Osteocyte (in vitro differentiated cells): ENCODE measurements around the gene EXD3. TPM values are rescaled to one million over a fixed set of nuclear protein-coding genes. Genes with fewer than 3 reads are reported as not detected.

Experiments used
- DNase-seq: peaks from one replicate; pipeline ENCODE4 v3.0.0; 2021; ENCODE audit warnings: mixed read lengths; ENCODE audit not compliant: unreplicated experiment; ENCODE audit errors: extremely low spot score
- H3K27ac Mint-ChIP-seq: one replicate; pipeline ENCODE4 v1.8.0; 2021; ENCODE audit warnings: mild to moderate bottlenecking, mixed read lengths; ENCODE audit not compliant: unreplicated experiment
- H3K27me3 Mint-ChIP-seq: one replicate; pipeline ENCODE4 v1.8.0; 2021; ENCODE audit warnings: mixed read lengths; ENCODE audit not compliant: unreplicated experiment
- H3K36me3 Mint-ChIP-seq: one replicate; pipeline ENCODE4 v1.8.0; 2021; ENCODE audit warnings: mixed read lengths; ENCODE audit not compliant: unreplicated experiment
- H3K4me1 Mint-ChIP-seq: one replicate; pipeline ENCODE4 v1.8.0; 2021; ENCODE audit warnings: mixed read lengths; ENCODE audit not compliant: unreplicated experiment
- H3K4me3 Mint-ChIP-seq: one replicate; pipeline ENCODE4 v1.8.0; 2021; ENCODE audit warnings: mild to moderate bottlenecking, moderate library complexity, mixed read lengths; ENCODE audit not compliant: unreplicated experiment
- H3K9me3 Mint-ChIP-seq: one replicate; pipeline ENCODE4 v1.8.0; 2021; ENCODE audit warnings: mixed read lengths; ENCODE audit not compliant: unreplicated experiment
- total RNA-seq: library from RNA; stranded (reverse); gene quantifications from 2 replicates; pipeline ENCODE4 v1.2.1, GENCODE V29; 2021
- TF ChIP-seq, protein P1 (sequence below): fragments of 200-600 bp; sonication (generic); IDR thresholded peaks from 2 replicates; pipeline ENCODE4 v1.5.0; 2021; ENCODE audit warnings: antibody characterized with exemption, mild to moderate bottlenecking, moderate library complexity

The EXD3 gene
- total RNA-seq, 1 donor from 2014 or later: 21.5 TPM

DNA sequence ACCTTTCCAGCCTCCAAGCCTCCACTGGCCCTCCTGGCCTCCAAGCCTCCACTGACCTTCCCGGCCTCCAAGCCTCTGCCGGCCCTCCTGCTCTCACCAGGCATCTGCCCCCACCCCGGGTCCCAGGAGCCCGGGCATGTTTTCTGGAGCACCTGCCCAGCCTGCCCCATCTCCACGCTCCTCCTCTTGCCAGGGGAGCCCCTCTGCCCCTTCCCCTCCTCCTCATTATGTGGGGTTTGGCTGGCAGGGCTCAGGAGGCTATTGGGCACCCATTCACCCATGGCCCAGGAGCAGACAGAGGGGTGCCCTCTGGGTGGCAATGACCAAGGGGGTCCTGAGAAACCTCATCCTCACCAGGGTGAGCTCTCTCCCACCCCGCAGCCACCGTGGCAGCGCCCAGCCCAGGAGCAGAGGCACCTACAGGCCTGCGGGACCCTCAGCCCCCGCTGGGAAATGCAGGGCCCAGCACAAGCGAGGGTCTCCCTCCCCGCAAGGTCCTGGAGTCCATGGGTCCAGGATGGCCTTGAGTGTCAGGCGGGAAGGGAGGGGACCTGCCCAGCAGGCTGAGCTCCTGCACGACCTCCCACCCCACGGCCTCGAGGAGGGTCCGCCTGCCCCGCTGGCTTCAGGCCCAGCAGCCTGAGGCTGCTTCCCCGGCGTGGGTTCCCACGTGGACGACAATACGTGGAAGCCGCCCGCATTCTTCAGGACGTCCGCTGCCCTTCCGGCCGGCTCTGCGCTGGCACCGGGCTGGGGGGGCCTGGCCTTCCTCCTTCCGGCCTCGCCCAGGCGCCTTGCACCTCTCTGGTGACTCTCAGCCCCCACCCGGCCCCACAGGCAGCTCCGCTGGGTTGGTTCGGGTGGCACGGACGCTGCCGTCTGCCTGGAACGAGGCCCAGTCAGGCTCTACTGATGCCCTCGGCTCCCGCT is 69.5 kb downstream of the EXD3 start:
- Mint-ChIP-seq H3K36me3 (no peaks in the 10 kb centered on the region), H3K4me1 (no peaks in the 10 kb centered on the region), H3K9me3 (peaks cover 6% of the 10 kb centered on the region), H3K27ac (no peak overlapping the region), H3K4me3 (no peak overlapping the region), H3K27me3 (no peaks in the 10 kb centered on the region)
- TF ChIP-seq, protein P1, sequence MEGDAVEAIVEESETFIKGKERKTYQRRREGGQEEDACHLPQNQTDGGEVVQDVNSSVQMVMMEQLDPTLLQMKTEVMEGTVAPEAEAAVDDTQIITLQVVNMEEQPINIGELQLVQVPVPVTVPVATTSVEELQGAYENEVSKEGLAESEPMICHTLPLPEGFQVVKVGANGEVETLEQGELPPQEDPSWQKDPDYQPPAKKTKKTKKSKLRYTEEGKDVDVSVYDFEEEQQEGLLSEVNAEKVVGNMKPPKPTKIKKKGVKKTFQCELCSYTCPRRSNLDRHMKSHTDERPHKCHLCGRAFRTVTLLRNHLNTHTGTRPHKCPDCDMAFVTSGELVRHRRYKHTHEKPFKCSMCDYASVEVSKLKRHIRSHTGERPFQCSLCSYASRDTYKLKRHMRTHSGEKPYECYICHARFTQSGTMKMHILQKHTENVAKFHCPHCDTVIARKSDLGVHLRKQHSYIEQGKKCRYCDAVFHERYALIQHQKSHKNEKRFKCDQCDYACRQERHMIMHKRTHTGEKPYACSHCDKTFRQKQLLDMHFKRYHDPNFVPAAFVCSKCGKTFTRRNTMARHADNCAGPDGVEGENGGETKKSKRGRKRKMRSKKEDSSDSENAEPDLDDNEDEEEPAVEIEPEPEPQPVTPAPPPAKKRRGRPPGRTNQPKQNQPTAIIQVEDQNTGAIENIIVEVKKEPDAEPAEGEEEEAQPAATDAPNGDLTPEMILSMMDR: no peak
- no peak for DNase-seq

DNA sequence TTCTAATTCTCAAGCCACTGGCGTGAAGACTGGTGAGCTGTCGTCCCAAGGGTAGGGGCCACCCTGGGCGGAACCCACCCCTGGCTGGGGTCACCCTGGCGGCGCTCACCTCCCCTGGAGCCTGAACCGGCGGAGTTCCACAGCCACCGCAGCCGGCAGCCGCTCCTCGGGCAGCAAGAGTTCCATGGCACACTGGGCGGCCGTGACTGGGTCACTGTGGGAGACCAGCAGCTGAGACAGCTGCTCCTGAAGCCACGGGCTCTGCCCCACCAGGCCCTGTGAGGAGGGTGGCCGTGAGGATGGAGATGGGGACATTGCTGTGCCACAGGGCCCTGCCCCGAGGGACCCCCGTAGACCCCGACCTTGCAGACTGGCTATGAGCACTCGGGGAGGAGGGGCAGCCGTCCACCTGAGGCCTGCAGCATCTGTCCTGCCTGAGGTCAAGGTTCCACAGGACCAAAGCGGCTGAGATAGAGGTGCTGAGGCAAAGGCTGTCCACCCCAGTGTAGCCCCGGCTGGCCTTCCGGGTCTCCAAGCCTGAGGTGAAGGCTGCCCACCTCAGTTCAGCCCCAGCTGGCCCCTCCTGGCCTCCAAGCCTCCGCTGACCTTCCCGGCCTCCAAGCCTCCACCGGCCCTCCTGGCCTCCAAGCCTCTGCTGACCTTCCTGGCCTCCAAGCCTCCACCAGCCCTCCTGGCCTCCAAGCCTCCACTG is 70.3 kb downstream of the EXD3 start:
- Mint-ChIP-seq H3K27me3 (no peaks in the 10 kb centered on the region), H3K27ac (no peak overlapping the region), H3K36me3 (peaks cover 1% of the 10 kb centered on the region), H3K9me3 (peaks cover 6% of the 10 kb centered on the region), H3K4me1 (no peaks in the 10 kb centered on the region), H3K4me3 (no peak overlapping the region)
- DNase-seq: no peak
- TF ChIP-seq, protein P1: no peak

DNA sequence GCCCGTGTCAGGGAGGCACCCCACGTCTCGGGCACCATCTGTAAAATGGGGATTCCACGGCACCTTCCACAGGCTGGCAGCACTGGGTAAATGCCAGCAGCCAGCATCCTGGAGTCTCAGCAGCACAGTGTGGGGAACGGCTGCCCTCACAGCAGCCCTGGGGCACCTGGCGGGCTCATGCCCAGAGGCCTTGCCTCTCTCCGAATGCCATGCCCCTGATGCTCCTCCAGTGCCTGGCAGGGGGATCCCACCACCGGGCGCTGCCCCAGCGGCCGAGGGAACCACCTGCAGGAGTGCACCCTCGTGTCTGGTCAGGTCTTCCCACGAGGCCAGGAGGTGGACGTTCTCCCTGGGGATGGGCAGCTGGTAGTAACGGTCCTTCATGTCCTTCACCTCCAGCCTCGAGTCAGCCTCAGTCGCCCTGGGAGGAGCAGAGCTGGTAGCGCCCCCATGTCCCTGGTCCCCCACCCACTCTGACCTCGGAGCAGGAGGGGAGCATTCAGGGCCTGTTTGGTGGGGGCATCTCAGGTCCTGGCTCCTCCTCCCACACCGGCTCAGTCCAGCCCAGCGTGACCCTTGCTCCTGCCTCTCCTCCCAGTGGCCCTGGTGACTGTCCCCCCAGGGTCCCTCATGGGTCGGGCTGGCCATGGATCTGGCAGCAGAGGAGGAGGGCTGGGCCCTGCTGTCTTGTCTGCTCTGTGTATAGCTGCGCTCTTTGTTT is 71.0 kb downstream of the EXD3 start:
- H3K9me3 Mint-ChIP-seq: peaks cover under 1% of the 10 kb centered on the region
- H3K36me3 Mint-ChIP-seq: peaks cover 6% of the 10 kb centered on the region
- no peaks in the 10 kb centered on the region for H3K4me1 Mint-ChIP-seq
- no peaks in the 10 kb centered on the region for H3K27me3 Mint-ChIP-seq
- DNase-seq: no peak
- H3K27ac Mint-ChIP-seq: no peak overlapping the region
- no peak overlapping the region for H3K4me3 Mint-ChIP-seq
- TF ChIP-seq, protein P1: no peak

DNA sequence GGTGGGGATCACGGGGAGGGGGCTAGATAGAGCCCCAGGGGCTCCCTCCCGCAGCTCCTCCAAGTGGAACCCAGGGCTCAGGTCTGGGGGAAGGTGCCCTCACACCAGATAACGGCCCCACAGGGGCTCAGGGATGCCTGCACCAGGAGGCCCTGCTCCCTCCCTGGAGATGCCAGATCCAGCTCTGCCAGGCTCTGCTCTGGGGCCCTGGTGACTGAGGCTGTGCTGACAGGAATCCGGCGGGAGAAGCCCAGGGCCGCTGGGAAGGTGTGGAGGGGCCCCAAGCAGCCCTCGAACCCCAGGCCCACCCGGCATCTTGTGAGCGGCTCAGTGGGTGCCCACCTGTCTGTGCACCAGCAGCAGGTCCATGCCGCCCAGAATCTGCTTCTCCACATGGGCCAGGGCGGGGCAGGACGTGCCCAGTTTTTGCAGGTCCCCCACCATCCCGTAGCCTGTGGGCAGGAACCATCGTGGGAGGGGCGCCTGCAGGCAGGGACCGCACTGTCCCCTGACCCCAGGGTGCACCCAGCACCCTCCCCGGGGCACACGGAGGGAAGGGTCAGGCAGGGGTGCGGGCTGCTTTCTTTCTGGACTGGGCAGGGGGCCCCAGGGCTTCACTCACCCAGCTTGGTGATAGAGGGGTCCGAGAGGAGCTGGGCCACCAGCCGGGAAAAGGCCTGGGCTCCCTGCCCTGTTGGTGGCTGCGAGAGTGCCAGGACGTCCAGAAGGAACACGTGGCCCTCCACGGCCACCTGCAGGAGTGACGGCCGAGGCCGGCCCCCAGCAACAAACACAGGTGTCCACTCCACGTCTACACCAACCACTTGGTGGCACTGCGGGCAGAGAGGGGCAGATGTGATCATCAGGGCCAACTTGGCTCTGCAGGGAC is 72.0 kb downstream of the EXD3 start:
- DNase-seq: no peak
- Mint-ChIP-seq H3K9me3 (peaks cover 4% of the 10 kb centered on the region), H3K27me3 (no peaks in the 10 kb centered on the region), H3K4me1 (no peaks in the 10 kb centered on the region), H3K4me3 (no peak overlapping the region), H3K36me3 (peaks cover 13% of the 10 kb centered on the region), H3K27ac (no peak overlapping the region)
- TF ChIP-seq, protein P1: no peak
